CD4-positive, alpha-beta T cell treated with Interleukin-6 at 100 ng/mL for 8 hours (primary cell): ENCODE results near the gene NAMPT.
"Not testable (repeated sequence)": the region's sequence is repeated elsewhere in the genome, so short reads cannot be mapped to it uniquely, and the experiment has no call there.

Experiments used
- DNase-seq: peaks from one replicate; pipeline ENCODE4 v3.0.0-alpha.2; 2020; ENCODE audit warnings: mixed read lengths, low spot score

Gene NAMPT

DNA sequence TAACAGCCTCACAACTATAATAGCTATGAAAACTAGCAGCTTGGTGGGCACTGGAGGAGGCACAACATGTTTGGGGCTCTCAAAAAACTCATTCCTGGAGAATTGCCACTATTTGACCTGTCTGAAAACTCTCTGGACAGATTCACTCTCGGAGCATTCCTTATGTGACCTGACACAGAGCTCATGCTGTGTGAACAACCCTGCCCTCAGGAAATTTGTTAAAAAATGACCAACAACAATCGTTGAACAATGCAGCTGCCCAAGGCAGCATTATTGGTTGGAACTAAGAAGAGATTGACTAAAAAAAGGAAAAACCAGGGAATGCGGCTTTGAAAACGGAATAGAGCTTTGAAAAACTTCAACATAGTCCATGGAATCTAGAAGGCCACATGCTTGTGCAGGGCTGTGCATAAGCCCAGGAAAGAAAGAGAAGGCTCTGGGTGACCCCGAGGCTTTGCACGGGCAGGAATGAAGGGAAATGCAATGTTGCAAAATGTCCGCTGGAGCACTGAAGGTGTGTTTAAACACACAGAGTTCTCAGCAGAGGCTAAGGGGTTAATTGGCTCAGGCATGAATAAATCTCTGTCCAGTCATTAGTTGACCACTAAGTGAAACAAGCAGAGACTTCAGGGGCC, 52.8 kb downstream of the NAMPT start:
- DNase-seq: no peak

DNA sequence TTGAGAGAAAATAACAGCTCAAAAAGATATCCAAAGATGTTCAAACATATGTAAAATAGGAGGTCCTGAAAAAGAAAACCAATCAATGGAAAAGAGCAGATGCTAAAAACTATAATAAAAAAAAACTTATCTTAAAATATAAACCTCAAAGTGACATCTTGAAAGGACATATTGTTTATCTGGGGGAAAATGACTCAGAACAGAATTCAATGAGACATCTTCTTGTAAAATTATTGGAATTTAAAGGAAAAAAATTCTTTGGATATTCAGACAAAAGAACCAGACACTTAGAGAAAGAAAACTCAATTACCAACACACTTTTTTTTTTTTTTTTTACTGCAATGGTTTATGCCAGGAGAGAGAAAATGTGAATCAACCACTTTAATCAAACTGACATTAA, 58.9 kb downstream of the NAMPT start:
- DNase-seq: no peak

DNA sequence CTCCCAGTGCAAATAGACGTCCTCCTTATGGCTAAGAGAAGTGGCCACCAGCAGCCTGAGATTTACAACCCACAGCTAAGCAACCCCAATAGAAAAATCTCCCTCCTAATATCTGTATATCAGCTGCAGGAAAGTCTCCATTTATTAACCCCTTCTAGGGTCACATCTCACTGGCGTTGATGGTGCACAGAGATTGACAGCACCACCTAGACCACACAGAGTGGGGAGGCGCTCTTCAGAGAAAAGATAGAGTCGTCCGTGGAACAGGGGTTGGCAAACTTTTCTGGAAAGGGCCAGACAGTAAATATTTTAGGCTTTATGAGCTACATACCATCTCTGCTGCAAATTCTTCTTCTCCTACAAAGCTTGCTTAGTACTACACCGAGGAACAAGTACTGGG, 60.0 kb downstream of the NAMPT start:
- no peak for DNase-seq

DNA sequence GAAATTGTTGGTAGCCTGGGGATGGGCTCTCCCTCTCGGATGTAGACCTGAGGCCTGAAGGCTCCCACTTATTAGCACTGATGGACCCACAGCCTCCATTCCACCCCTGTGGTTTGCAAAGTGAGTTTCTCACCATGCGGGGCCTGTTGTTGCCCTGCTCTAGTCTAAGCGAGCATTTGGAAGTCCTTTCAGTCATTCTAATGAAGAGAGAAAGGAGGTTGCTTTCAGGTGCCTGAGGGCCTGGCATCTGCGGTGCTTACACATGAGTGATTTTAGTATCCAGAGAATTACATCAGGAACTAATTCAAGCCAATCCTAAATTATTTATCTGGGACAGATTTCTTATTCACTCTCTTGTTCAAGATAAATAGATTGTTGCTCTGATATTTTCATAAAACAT, 61.6 kb downstream of the NAMPT start:
- DNase-seq: no peak

DNA sequence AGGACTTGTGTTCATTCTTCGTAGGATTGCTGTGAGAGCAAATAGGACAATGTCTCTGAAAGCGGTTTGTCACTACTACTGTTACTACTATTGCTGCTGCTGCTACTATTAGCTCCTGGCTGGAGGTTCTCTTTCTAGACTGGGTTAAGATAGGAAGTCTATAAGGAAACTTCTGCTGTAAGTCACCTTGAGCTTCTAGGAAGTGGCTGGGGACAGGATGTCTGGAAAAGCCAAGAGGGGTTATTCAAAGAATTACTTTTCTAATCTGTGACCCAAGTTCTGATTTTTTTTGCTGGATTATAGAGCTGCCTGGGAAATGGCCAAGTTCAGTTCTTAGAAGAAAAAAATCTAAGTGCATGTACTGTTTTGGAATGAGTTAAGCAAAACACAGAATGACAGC, 62.2 kb downstream of the NAMPT start:
- DNase-seq: no peak

DNA sequence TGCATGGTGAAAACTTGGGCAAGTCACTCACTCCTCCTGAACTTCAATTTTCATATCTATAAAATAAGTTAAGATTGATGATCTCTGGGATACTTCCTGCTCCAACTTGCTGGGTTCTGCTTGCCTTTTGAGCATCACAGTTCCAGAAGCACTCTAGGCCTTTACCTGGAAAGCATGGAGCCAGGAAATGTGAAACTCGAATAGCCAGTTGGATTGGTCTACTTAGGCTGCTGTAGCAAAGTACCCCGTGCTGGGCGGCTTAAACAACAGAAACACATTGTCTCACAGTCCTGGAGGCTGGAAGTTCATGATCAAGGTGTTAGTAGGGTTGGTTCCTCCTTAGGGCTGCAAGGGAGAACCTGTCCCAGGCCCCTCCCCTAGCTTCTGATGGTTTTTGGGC, 64.5 kb downstream of the NAMPT start:
- no peak for DNase-seq

DNA sequence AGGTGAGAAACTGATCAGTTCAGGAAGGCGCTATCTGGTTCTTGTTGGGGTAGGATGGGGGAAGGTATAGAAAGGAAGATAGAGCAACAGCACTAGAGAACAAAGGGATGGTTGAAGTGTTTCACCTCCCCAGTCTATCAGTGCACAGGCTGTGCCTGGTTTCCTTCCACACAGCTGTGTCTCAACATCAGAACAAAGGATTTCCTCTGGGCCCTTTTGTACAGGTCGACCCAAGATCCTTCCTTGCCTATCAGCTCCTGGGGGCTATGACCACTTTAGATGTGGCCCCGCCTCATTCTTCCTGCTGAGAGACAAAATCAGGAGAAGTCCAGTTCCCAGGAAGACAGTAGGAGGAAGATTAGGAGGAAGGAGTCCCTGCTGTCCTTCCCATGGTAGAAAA, 65.6 kb downstream of the NAMPT start:
- DNase-seq: no peak

DNA sequence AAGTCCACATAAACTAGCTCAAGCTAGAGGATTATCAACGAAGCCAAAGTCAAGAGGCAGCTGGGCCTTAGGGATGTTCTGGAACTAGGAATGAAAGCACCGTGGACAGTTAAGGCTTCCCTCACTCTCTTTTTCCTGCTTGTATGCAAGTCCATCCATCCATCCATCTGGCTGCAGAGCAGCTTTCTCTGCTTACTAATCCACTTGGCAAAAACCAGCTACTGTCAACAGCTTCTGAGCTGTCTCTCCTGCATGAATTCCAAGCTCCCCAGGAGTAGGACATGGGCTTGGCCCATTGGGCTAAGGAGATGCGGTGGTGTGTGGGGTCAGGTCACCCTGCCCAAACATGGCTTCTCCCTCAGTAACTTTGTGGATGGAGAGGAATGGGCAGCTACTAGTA, 66.2 kb downstream of the NAMPT start:
- no peak for DNase-seq

DNA sequence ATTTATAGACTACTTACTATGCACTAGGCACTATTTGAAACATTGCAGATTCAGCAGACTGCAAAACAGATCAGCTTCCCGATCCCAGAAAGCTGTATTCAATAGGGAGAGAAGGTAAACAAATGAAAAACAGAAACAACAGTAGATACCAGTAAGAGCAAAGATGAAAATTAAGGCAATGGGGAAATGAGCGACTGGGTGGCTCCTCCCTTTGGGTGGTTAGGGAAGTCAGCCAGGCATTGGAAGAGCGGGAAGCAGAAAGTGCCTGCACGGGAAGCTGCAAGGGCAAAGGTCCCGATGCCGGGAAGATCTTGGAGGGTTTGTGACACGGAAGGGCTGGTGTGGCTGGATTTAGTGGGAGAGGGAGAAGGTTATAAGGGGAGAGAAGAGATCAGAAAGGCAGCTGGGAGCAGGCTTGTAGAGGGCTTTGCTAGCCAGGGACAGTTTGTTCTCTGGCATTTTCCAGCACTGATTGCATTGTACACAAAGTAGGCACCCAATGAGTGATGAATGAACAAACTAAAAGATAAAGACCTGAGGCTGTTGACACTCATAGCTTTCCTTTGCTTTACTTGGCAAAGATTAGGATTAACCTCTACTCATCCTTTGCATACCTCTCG, 67.8 kb downstream of the NAMPT start:
- DNase-seq: no peak

DNA sequence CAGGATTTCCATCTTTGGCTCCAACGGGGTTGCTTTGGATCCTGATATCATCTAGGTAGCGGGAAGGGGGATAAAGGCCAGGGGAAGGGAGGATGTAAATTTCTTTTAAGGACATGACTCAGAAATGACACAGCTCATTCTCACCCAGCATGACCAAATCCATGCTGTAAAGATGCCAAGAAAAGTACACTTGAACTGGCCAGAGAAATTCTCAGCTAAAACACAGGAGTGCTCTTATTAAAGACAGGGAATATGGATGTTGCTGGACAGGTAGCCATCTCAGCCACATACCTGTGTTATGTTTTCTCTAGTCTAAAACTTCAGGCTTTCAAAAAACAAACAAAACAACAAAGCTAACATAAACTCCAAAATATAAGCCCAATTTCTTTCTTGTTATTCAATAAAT, 68.3 kb downstream of the NAMPT start:
- no peak for DNase-seq

DNA sequence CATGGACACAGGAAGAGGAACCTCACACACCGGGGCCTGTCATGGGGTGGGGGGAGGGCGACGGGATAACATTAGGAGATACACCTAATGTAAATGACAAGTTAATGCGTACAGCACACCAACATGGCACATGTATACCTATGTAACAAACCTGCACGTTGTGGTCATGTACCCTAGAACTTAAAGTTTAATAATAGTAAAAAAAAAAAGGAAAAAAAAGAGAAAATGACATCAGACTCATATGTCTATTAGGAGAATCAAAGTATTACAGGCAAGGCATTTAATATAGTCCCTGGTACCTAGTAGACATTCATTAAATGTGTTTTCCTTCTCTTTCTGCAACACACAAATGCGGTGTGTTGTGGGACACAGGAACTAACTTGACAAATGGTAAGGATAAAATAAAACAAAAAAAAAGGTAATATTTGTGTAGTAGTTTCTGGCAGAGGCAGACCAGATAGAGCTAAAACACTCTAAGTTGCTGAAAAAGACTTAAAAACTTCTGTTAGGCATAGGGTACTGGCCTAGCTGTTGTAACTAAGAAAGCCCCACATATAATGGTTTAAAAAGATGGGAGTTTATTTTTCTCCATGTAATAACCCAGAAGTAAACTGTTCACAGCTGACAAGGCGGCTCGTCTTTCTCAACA, 68.8 kb downstream of the NAMPT start:
- no peak for DNase-seq

DNA sequence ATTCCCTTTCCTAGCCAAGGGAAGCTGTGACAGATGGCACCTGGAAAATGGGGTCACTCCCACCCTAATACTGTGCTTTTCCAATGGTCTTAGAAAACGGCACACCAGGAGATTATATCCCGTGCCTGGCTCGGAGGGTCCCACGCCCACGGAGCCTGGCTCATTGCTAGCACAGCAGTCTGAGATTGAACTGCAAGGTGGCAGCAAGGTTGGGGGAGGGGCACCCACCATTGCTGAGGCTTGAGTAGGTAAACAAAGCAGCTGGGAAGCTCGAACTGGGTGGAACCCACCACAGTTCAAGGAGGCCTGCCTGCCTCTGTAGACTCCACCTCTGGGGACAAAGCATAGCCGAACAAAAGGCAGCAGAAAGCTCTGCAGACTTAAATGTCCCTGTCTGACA, 75.8 kb downstream of the NAMPT start:
- not testable (repeated sequence) for DNase-seq

DNA sequence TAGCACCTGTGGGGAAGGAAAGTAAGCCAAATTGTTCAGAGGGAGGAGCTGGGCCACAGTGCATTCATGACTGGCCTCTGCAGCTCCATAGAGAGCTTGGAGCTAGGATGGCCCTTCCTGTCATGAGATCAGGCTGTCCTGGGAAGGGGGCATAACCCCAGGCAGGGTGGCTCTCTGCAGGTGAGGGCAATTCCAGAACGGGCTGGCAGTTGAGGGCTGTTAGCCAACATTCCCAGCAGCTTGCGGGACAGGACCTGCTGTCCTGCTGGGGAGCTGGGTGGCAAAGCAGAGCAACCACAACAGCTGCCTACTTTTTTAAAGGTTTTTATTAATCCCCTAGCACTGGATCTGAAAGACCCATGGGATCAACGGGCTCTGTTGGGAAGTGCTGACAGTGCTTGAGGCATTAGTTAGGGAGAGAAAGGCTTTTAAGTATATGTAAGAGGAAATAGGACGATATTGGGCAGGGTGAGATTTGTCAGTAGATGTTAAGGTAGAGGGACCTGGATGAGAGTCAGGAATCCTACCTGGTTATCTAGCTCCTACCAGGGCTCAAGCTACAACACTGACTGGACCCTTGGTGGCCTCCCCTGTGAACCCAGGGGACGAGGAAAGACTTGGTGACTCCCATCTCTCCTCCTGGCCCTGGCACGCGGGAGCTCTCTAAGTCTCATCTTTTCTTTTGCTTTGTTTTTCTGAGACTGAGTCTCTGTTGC, 77.8 kb downstream of the NAMPT start:
- no peak for DNase-seq

DNA sequence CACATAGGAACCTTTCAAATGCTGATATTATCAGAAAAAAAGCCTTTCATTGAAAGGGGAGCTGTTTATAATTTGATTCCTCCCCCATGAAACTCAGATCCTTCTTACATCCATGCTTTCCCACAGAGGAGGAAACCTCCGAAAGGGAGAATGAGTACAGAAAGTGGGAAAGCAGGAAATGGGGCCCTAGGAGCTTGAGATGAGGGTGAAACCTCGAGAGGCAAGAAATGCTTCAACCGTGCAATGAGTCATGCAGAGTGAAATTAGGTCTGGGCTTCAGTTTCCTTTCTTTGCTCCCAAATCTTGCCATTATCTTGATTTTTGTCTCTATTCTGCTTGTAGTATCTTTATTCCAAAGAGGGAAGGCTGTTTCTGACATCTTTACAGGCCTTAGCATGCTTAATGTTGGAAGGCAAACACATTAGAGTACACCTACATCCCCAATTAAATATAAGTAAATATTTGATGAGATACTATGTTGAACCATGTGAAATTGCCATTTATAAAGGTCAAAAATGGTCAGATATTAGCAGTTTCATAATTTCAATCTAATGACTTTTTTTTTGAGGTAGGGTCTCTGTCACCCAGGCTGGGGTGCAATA, 79.1 kb downstream of the NAMPT start:
- no peak for DNase-seq

DNA sequence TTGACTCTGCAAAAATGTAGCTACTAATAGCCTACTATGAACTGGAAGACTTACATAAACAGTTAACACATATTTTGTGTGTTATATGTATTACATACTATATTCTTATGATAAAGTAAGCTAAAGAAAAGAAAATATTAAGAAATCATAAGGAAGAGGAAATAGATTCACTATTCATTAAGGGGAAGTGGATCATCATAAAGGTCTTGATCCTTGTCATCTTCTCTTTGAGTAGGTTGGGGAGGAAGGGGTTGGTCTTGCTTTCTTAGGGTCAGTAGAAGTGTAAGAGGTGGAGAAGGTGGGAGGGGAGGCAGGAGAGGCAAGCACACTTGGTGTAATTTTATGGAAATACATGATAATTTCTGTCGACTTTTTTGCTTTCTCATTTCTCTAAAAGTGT, 81.3 kb downstream of the NAMPT start:
- DNase-seq: no peak

DNA sequence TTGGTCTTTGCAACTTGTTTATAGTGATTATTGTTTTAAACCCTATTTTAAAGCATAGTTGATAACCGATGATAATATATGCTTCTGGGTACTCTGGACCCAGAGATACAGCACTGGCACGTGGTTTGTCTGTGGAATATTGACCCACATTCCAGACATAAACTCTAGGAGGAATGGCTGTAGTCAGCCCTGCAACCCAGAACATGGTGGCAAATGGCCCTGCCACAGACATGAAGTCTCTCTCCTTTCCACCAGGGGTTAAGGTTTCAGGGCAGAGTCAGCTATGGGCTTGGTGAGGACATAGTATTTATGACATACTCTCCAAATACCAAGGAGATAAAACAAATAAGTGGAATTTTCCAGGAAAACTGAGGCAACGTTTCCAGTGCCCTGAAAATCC, 83.6 kb downstream of the NAMPT start:
- DNase-seq: no peak

DNA sequence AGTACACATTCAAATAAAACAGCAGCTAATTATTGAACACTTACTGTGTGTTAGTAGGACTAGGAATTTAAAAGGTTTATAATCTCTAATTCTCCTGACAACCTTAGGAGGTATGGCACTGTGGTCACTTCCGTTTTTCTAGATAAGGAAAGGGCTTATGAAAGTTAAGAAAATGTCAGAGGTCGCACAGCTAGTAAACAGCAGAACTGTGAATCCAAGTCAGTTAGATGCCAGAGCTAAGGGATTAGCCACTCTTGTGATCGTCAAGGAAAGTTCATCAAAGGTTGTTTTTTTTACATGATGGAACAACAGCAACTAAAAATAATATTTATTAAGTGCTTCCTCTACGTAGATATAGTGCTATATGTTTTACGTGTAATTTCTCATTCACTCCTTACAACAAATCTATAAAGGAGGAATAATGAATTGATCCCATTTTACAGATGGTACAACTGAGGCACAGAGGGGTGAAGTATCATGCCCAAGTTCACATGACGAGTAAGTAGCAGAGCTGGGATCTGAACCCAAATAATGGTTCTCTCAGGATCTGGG, 84.9 kb downstream of the NAMPT start:
- no peak for DNase-seq

DNA sequence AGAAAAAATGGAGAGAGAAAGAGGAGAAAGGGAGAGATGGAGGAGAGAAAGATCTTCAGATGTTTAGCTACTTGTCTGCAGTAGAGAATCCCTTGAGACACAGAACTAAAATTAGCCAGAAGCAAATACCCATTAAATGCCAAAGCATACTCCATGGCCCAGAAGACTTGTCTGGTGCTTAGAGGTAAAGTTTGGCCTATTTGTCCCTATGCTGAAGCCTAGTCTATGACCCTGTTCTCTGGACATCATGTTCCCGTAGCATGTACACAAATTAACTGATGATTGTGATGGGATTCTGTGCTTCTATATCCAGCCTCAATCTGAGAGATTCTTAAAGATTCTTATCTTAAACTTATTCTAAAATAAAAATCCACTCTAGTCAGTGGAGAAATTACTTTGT, 85.8 kb downstream of the NAMPT start:
- DNase-seq: no peak
